Sigmoid colon (tissue), 7 donors: ENCODE results near the gene VDR. TPM values are rescaled to one million over a fixed set of nuclear protein-coding genes. Genes with fewer than 3 reads are reported as not detected.
A peak's percentile ranks its signal among the peaks of the same experiment; 100 is the strongest.

Source experiments
- DNase-seq: peaks from one replicate; pipeline ENCODE4 v3.0.0-alpha.2; 2019
- H3K27ac ChIP-seq, 4 donors: fragments of 200-600 bp; sonication (generic); one replicate each; pipeline ENCODE4 v1.5.1; 2016 to 2019; ENCODE audit warnings: mild to moderate bottlenecking in 1 of 4
- H3K27me3 ChIP-seq, 3 donors: fragments of 200-600 bp; sonication (generic); one replicate each; pipeline ENCODE4 v1.5.1; 2019; ENCODE audit warnings: mild to moderate bottlenecking in 1 of 3
- H3K36me3 ChIP-seq, 4 donors: fragments of 200-600 bp; sonication (generic); one replicate each; pipeline ENCODE4 v1.5.1; 2016 to 2019
- H3K4me1 ChIP-seq, 4 donors: fragments of 200-600 bp; sonication (generic); one replicate each; pipeline ENCODE4 v1.5.1; 2017 to 2019
- H3K4me3 ChIP-seq, 4 donors: fragments of 200-600 bp; sonication (generic); one replicate each; pipeline ENCODE4 v1.5.1; 2017 to 2019; ENCODE audit warnings: mild to moderate bottlenecking in 2 of 4, moderate library complexity in 1 of 4
- H3K9me3 ChIP-seq, 4 donors: fragments of 200-600 bp in 3 of 4; sonication (generic) in 3 of 4; one replicate each; pipeline versions ENCODE4 v1.5.1 to v1.6.1; 2013 to 2019
- CTCF ChIP-seq, 4 experiments: fragments of 450-650 bp in 3 of 4; fragments of 200-600 bp in 1 of 4; IDR thresholded peaks; one replicate each; pipeline ENCODE4 v1.5.1; 2016 to 2019; ENCODE audit warnings: antibody characterized with exemption in 4 of 4, mild to moderate bottlenecking in 3 of 4, moderate library complexity in 2 of 4
- EP300 ChIP-seq, 4 donors: sonication (generic); formaldehyde crosslinking; IDR thresholded peaks; one replicate each; pipeline ENCODE4 v1.6.1; 2017; ENCODE audit warnings: antibody characterized with exemption in 4 of 4
- POLR2A ChIP-seq, 2 donors: fragments of 450-650 bp; IDR thresholded peaks; one replicate each; pipeline ENCODE4 v1.6.1; 2016; ENCODE audit warnings: antibody characterized with exemption in 2 of 2, mild to moderate bottlenecking in 2 of 2, moderate library complexity in 2 of 2
- POLR2AphosphoS5 ChIP-seq, 4 donors: sonication (generic); formaldehyde crosslinking; IDR thresholded peaks; one replicate each; pipeline ENCODE4 v1.6.1; 2017; ENCODE audit warnings: antibody characterized with exemption in 4 of 4
- WGBS, 2 donors: extraction: QIAGEN DNeasy Blood & Tissue Kit; methylation state at CpG; one replicate each; pipeline ENCODE4 v1.1.7; 2013; 5-methylcytosine and 5-hydroxymethylcytosine counted together
- intact Hi-C: fragments of 100-400 bp; cut with DNase I; formaldehyde crosslinking; loops from one replicate; pipeline ENCODE4 v1.15.1; 2023
- polyA plus RNA-seq, 3 donors: library from polyadenylated mRNA; stranded (reverse); fragments of 200-250 nt; gene quantifications; one replicate each; pipeline ENCODE4 v1.2.3, GENCODE V29; 2013
- total RNA-seq, 4 donors: library from RNA; depleted of rRNA; stranded (reverse); fragments of >200 nt; gene quantifications; one replicate each; pipeline ENCODE4 v1.1.0, GENCODE V29; 2016
- donor health status: healthy with polysubstance abuse.
- donor health status: Bipolar disorder and iron deficiency.
- donor health status: healthy.

Gene VDR
- total and polyA plus RNA-seq, 7 donors: 0.71 to 69.1 (median 2.5) TPM

- peaks cover 0 to 22% (median 20%) of the 10 kb centered on the region in 4 donors for H3K4me1 ChIP-seq
- no peaks in the 10 kb centered on the region for H3K27me3 ChIP-seq
- intact Hi-C loops: no loop called here
- H3K9me3 ChIP-seq: no peaks in the 10 kb centered on the region
- H3K36me3 ChIP-seq: no peaks in the 10 kb centered on the region
- no peak overlapping the region for H3K4me3 ChIP-seq
- no peak overlapping the region for H3K27ac ChIP-seq
- TF ChIP-seq POLR2A (IDR thresholded peaks at IDR 0.05) (no peak), CTCF (IDR thresholded peaks at IDR 0.05) (no peak), POLR2AphosphoS5 (IDR thresholded peaks at IDR 0.05) (no peak), EP300 (IDR thresholded peaks at IDR 0.05) (no peak)
- no peak for DNase-seq
Measured at GRCh38 chr12:47908738-47909137, 3.9 kb upstream of the VDR start.

- DNase-seq: peak; percentile 12
- intact Hi-C loops: no loop called here
- Histone ChIP-seq H3K27me3 (no peaks in the 10 kb centered on the region), H3K4me1 (peaks cover 0 to 29% (median 27%) of the 10 kb centered on the region in 4 donors), H3K9me3 (no peaks in the 10 kb centered on the region), H3K4me3 (no peak overlapping the region), H3K27ac (no peak overlapping the region), H3K36me3 (no peaks in the 10 kb centered on the region)
- TF ChIP-seq POLR2A (IDR thresholded peaks at IDR 0.05) (no peak), POLR2AphosphoS5 (IDR thresholded peaks at IDR 0.05) (no peak), CTCF (IDR thresholded peaks at IDR 0.05) (no peak), EP300 (IDR thresholded peaks at IDR 0.05) (no peak)
- WGBS, 2 donors: 11 to 51% methylated on average over 4 of the region's 4 CpGs
Measured at GRCh38 chr12:47907851-47908454, 3.2 kb upstream of the VDR start.

GRCh38 chr12:47903927-47904712 is 674 bp downstream of the VDR start:
- H3K9me3 ChIP-seq: no peaks in the 10 kb centered on the region
- DNase-seq: peak; percentile 79
- 0 to 2% methylated on average over 7 of the region's 7 CpGs for WGBS, 2 donors
- H3K36me3 ChIP-seq: no peaks in the 10 kb centered on the region
- H3K4me3 ChIP-seq: peak overlapping the region; percentile 19 to 58 (median 49)
- peaks cover 0 to 30% (median 28%) of the 10 kb centered on the region in 4 donors for H3K4me1 ChIP-seq
- intact Hi-C loops: loop anchor here (1.0 kb wide), 1 partner anchor 34 kb away; no protein-coding TSS in a partner anchor
- H3K27me3 ChIP-seq: no peaks in the 10 kb centered on the region
- TF ChIP-seq POLR2A (IDR thresholded peaks at IDR 0.05) (no peak), EP300 (IDR thresholded peaks at IDR 0.05) (no peak), CTCF (IDR thresholded peaks at IDR 0.05) (no peak), POLR2AphosphoS5 (IDR thresholded peaks at IDR 0.05) (no peak)
- peak overlapping the region in 2 of 4 donors; percentile 7 to 63 for H3K27ac ChIP-seq

GRCh38 chr12:47903151-47903611 is 1.6 kb downstream of the VDR start:
- Histone ChIP-seq H3K36me3 (no peaks in the 10 kb centered on the region), H3K27ac (peak overlapping the region in 1 of 4 donors; percentile 63), H3K4me3 (no peak overlapping the region), H3K27me3 (no peaks in the 10 kb centered on the region), H3K9me3 (no peaks in the 10 kb centered on the region), H3K4me1 (peaks cover 0 to 30% (median 28%) of the 10 kb centered on the region in 4 donors)
- intact Hi-C loops: no loop called here
- 5 to 20% methylated on average over 3 of the region's 3 CpGs for WGBS, 2 donors
- peak; percentile 63 for DNase-seq
- no peak for TF ChIP-seq CTCF (IDR thresholded peaks at IDR 0.05)
- TF ChIP-seq POLR2AphosphoS5 (IDR thresholded peaks at IDR 0.05): no peak
